GM23338 (cell line): Measurements from ENCODE around the gene TJP2. TPM values are rescaled to one million over a fixed set of nuclear protein-coding genes. Genes with fewer than 3 reads are reported as not detected.

Source experiments
- ATAC-seq: fragments of 200-7000 bp; cut with Tn5 transposase; 3 replicates; pipeline ENCODE4 v1.9.1; 2020
- DNase-seq: peaks from one replicate; pipeline ENCODE4 v3.0.0-alpha.2; 2015; ENCODE audit warnings: low spot score
- H2AFZ ChIP-seq: fragments of 200-600 bp; sonication (generic); 2 replicates; pipeline ENCODE4 v1.8.0; 2016; ENCODE audit warnings: antibody characterized with exemption, mild to moderate bottlenecking, moderate library complexity
- H3F3A ChIP-seq: fragments of 200-600 bp; sonication (generic); replicated peaks from 2 replicates; pipeline ENCODE4 v1.8.0; 2017; ENCODE audit warnings: antibody characterized with exemption, mixed run types, low read depth
- H3K27ac ChIP-seq: fragments of 200-600 bp; sonication (generic); 2 replicates; pipeline ENCODE4 v1.6.1; 2016; ENCODE audit warnings: low read depth
- H3K27me3 ChIP-seq: fragments of 200-600 bp; sonication (generic); 2 replicates; pipeline ENCODE4 v1.8.0; 2016; ENCODE audit warnings: mild to moderate bottlenecking, mixed run types, moderate library complexity; ENCODE audit not compliant: insufficient read depth
- H3K36me3 ChIP-seq: fragments of 200-600 bp; sonication (generic); 2 replicates; pipeline ENCODE4 v1.8.0; 2016; ENCODE audit warnings: mild to moderate bottlenecking; ENCODE audit not compliant: insufficient read depth
- H3K4me1 ChIP-seq: fragments of 200-600 bp; sonication (generic); 2 replicates; pipeline ENCODE4 v1.8.0; 2016; ENCODE audit warnings: mild to moderate bottlenecking, moderate library complexity; ENCODE audit not compliant: insufficient read depth
- H3K4me2 ChIP-seq: fragments of 200-600 bp; sonication (generic); 2 replicates; pipeline ENCODE4 v1.7.1; 2017; ENCODE audit warnings: mixed run types
- H3K4me3 ChIP-seq: fragments of 200-600 bp; sonication (generic); 2 replicates; pipeline ENCODE4 v1.6.1; 2016; ENCODE audit warnings: mixed run types
- H3K79me2 ChIP-seq: fragments of 200-600 bp; sonication (generic); replicated peaks from 2 replicates; pipeline ENCODE4 v1.8.0; 2017; ENCODE audit warnings: mild to moderate bottlenecking; ENCODE audit not compliant: insufficient read depth
- H3K9me2 ChIP-seq: fragments of 200-600 bp; sonication (generic); 2 replicates; pipeline ENCODE4 v1.8.0; 2017; ENCODE audit not compliant: insufficient read depth
- H4K20me1 ChIP-seq: fragments of 200-600 bp; sonication (generic); replicated peaks from 2 replicates; pipeline ENCODE4 v1.8.0; 2017; ENCODE audit warnings: mild to moderate bottlenecking; ENCODE audit not compliant: insufficient read depth
- H3K27ac Mint-ChIP-seq: 2 replicates; pipeline ENCODE4 v1.8.0; 2020; ENCODE audit warnings: inconsistent platforms, mild to moderate bottlenecking, moderate library complexity, mixed read lengths
- H3K27me3 Mint-ChIP-seq: 3 replicates; pipeline ENCODE4 v1.8.0; 2022; ENCODE audit warnings: low read depth, mild to moderate bottlenecking, moderate library complexity, mixed read lengths, inconsistent platforms; ENCODE audit not compliant: insufficient read depth, poor library complexity
- H3K36me3 Mint-ChIP-seq: 3 replicates; pipeline ENCODE4 v1.8.0; 2021; ENCODE audit warnings: low read depth, mild to moderate bottlenecking, inconsistent platforms, moderate library complexity, mixed read lengths
- H3K4me1 Mint-ChIP-seq: 3 replicates; pipeline ENCODE4 v1.8.0; 2020; ENCODE audit warnings: mild to moderate bottlenecking, inconsistent platforms, mixed read lengths
- H3K4me3 Mint-ChIP-seq: 3 replicates; pipeline ENCODE4 v1.8.0; 2021; ENCODE audit warnings: moderate library complexity, mild to moderate bottlenecking, inconsistent platforms, mixed read lengths
- H3K9me3 Mint-ChIP-seq: 3 replicates; pipeline ENCODE4 v1.8.0; 2020; ENCODE audit warnings: moderate library complexity, mild to moderate bottlenecking, inconsistent platforms, mixed read lengths
- CREB1 ChIP-seq: fragments of 250-450 bp; sonication (Bioruptor Pico); IDR thresholded peaks from 2 replicates; pipeline ENCODE4 v1.5.0; 2020; ENCODE audit warnings: low read depth, mild to moderate bottlenecking, moderate library complexity
- EZH2 ChIP-seq: fragments of 200-600 bp; sonication (generic); IDR thresholded peaks from one replicate; pipeline ENCODE4 v1.8.0; 2017; ENCODE audit warnings: antibody characterized with exemption, mild to moderate bottlenecking, low read depth; ENCODE audit not compliant: unreplicated experiment
- EZH2phosphoT487 ChIP-seq: fragments of 200-600 bp; sonication (generic); IDR thresholded peaks from one replicate; pipeline ENCODE4 v1.8.1; 2018; ENCODE audit warnings: antibody characterized with exemption; ENCODE audit not compliant: unreplicated experiment
- JUNB ChIP-seq: IDR thresholded peaks from one replicate; pipeline ENCODE4 v1.6.1; 2016; ENCODE audit warnings: antibody characterized with exemption; ENCODE audit not compliant: unreplicated experiment
- POLR2AphosphoS5 ChIP-seq: IDR thresholded peaks from 2 replicates; pipeline ENCODE4 v1.6.1; 2016; ENCODE audit warnings: antibody characterized with exemption, low read depth
- REST ChIP-seq: IDR thresholded peaks from one replicate; pipeline ENCODE4 v1.6.1; 2018; ENCODE audit warnings: antibody characterized with exemption; ENCODE audit not compliant: unreplicated experiment
- STAT1 ChIP-seq: IDR thresholded peaks from one replicate; pipeline ENCODE4 v1.6.1; 2016; ENCODE audit warnings: antibody characterized with exemption; ENCODE audit not compliant: unreplicated experiment
- ZNF331 ChIP-seq: fragments of 250-450 bp; sonication (Bioruptor Pico); IDR thresholded peaks from 2 replicates; pipeline ENCODE4 v1.5.0; 2020; ENCODE audit warnings: low read depth, mild to moderate bottlenecking, moderate library complexity
- ZNF462 ChIP-seq: fragments of 250-450 bp; sonication (Bioruptor Pico); IDR thresholded peaks from 2 replicates; pipeline ENCODE4 v1.5.0; 2020; ENCODE audit warnings: mild to moderate bottlenecking, moderate library complexity
- polyA plus RNA-seq: library from polyadenylated mRNA; unstranded; fragments of >200 nt; fragmentation: Nextera tagmentation; extraction: Ambion mirVana; gene quantifications from 2 replicates; pipeline ENCODE4 v1.2.1, GENCODE V29; 2016
- total RNA-seq: library from RNA; depleted of rRNA; stranded (reverse); fragments of >200 nt; shearing (Covaris generic); gene quantifications from 2 replicates; pipeline ENCODE4 v1.2.3, GENCODE V29; 2014

TJP2 gene
- total and polyA plus RNA-seq, 2 experiments from 2014 or later: 37.6 to 234 TPM

GRCh38 chr9:69172895-69173294, 1.2 kb upstream of the TJP2 start:
- no peaks in the 10 kb centered on the region for H3K9me3 Mint-ChIP-seq
- TF ChIP-seq JUNB: no peak
- no peak for TF ChIP-seq CREB1
- TF ChIP-seq STAT1: no peak
- no peak for TF ChIP-seq ZNF462
- no peak for TF ChIP-seq EZH2phosphoT487
- no peak for TF ChIP-seq ZNF331 (CRISPR knock-in tag)
- peak overlapping the region; percentile 91 for H3K4me2 ChIP-seq

DNA sequence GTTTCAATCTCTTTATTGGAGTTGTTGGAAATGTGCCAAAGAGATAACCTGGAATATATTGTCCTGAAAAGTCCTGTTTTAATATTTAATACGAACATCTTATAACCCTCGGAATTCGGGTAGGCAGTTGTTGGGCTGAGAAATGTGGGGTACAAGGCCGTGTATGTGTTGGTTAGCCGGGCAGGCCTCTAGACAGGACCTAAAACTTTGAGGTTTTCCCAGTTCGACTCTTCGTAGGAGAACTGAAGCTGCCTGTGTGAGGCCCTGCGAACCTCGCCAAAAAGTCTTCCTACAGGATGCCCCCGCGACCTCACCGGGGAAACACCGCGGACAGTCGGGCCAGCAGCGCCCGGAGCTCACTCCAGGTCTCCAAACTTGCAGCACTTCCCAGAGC, 583 bp upstream of the TJP2 start:
- peaks cover 19% of the 10 kb centered on the region for H4K20me1 ChIP-seq
- peaks cover 69% of the 10 kb centered on the region for H3K79me2 ChIP-seq
- H3K9me3 Mint-ChIP-seq: no peaks in the 10 kb centered on the region
- no peaks in the 10 kb centered on the region for H3K36me3 ChIP-seq
- peak overlapping the region; percentile 67 for H3K4me3 ChIP-seq
- DNase-seq (peak; percentile 86), ATAC-seq (no peak)
- H3K4me1 Mint-ChIP-seq: peaks cover 63% of the 10 kb centered on the region
- no peaks in the 10 kb centered on the region for H3F3A ChIP-seq
- no peak overlapping the region for H2AFZ ChIP-seq
- H3K27ac ChIP-seq: no peak overlapping the region
- peaks cover 16% of the 10 kb centered on the region for H3K27me3 Mint-ChIP-seq
- no peaks in the 10 kb centered on the region for H3K9me2 ChIP-seq
- peak overlapping the region; percentile 81 for H3K4me3 Mint-ChIP-seq
- peaks cover 56% of the 10 kb centered on the region for H3K4me1 ChIP-seq
- H3K27me3 ChIP-seq: peaks cover 22% of the 10 kb centered on the region; the same call in 1 of the 2 replicates
- peak overlapping the region; percentile 91 for H3K4me2 ChIP-seq
- H3K27ac Mint-ChIP-seq: no peak overlapping the region
- H3K36me3 Mint-ChIP-seq: no peaks in the 10 kb centered on the region
- no peak for TF ChIP-seq REST
- TF ChIP-seq STAT1: no peak
- TF ChIP-seq EZH2: no peak
- TF ChIP-seq EZH2phosphoT487: no peak
- no peak for TF ChIP-seq POLR2AphosphoS5

More at GRCh38 chr9:69172895-69173294, 1.2 kb upstream of the TJP2 start:
- no peak overlapping the region for H3K27ac ChIP-seq
- H3K36me3 ChIP-seq: no peaks in the 10 kb centered on the region
- peaks cover 22% of the 10 kb centered on the region; the same call in 1 of the 2 replicates for H3K27me3 ChIP-seq
- H3K36me3 Mint-ChIP-seq: no peaks in the 10 kb centered on the region
- H4K20me1 ChIP-seq: peaks cover 16% of the 10 kb centered on the region
- peaks cover 61% of the 10 kb centered on the region for H3K4me1 ChIP-seq
- DNase-seq: no peak
- peaks cover 16% of the 10 kb centered on the region for H3K27me3 Mint-ChIP-seq
- H3K4me3 Mint-ChIP-seq: peak overlapping the region; percentile 81
- peak overlapping the region; percentile 67 for H3K4me3 ChIP-seq
- peaks cover 69% of the 10 kb centered on the region for H3K79me2 ChIP-seq
- no peak overlapping the region for H2AFZ ChIP-seq
- H3K4me1 Mint-ChIP-seq: peaks cover 64% of the 10 kb centered on the region
- no peak for ATAC-seq
- H3K9me2 ChIP-seq: no peaks in the 10 kb centered on the region
- H3K27ac Mint-ChIP-seq: no peak overlapping the region
- H3F3A ChIP-seq: 0 out of 2 replicates have a peak, but pooled peaks cover 5% of the 10 kb centered on the region
